Subcutaneous adipose tissue (tissue), 4 donors: ENCODE measurements around the gene REPS2. TPM values are rescaled to one million over a fixed set of nuclear protein-coding genes. Genes with fewer than 3 reads are reported as not detected.

Experiments
- CTCF ChIP-seq: fragments of 450-650 bp; IDR thresholded peaks from one replicate; pipeline ENCODE4 v1.5.1; 2016; ENCODE audit warnings: low read depth, mild to moderate bottlenecking, control low read depth, antibody characterized with exemption, moderate library complexity
- total RNA-seq, 4 donors: library from RNA; depleted of rRNA; stranded (reverse); fragments of >200 nt; gene quantifications; one replicate each; pipeline ENCODE4 v1.1.0, GENCODE V29; 2016

The REPS2 gene
- total RNA-seq, 4 donors from 2014 or later, result 3.3 to 10.3 (median 5.3) TPM

DNA sequence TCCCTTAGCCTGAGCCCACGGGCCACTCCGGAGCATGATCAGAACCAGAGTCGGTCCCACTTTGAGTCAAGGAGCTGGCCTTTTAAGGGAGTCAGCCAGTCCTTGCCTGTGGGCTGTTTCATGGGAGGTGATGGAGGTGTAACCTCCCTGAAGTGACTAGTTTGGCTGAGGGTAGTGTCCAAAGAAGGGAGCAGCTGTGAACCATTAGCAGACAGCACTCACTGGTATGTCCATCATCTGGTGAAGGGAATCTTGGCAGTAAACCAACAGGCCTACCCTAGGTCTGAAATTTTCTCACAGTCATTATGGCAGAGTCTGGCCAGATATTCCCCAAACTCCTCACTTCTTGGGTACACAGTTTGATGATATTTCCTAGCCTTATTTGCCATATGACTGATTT, 12.3 kb upstream of the REPS2 start:
- no peak for TF ChIP-seq CTCF

DNA sequence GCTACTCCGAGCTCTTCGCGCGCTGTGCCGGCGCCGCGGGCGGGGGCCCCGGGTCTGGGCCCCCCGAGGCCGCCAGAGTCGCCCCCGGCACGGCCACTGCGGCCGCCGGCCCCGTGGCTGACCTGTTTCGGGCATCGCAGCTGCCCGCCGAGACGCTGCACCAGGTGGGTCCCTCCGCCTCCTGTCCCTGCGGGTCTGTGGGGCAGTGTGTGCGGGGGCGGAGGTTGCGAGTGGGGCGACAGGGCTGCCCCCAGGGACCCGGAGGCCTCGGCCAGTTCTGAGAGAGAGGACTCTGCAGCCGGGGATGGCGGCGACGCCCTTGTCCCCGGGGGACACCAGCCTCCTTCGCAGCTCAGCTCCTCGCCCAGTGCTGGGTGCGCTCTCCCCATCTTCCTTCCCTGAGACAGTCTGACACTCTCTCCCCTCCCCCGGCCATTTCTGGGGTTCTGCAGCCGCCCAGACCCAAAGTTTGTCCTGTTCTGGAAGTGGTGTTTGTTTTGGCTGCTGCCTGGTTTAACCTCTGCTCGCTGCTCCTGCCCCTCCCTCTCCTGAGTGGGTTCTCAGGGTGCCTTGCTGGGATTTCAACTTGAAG, 609 bp downstream of the REPS2 start:
- TF ChIP-seq CTCF, result no peak

DNA sequence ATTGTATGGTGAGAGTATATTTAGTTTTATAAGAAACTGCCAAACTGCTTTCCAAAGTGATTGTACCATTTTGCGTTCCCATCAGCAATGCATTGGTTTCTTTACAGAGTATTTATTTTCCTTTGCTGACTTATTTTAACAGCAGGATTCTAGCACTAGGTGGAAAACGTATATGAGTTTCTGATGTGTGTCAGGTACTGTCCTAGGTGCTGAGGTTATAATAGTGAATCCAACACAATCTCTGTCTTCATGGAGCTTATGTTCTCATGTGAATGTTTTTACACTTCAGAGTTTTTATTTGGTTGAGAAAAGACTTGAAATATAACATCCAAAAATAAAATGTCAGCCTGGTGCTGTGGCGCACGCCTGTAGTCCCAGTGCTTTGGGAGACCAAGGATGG, 4.0 kb downstream of the REPS2 start:
- no peak for TF ChIP-seq CTCF

- TF ChIP-seq CTCF, result no peak
These were observed 7.3 kb downstream of the REPS2 start for GRCh38 chrX:16953606-16954211.

DNA sequence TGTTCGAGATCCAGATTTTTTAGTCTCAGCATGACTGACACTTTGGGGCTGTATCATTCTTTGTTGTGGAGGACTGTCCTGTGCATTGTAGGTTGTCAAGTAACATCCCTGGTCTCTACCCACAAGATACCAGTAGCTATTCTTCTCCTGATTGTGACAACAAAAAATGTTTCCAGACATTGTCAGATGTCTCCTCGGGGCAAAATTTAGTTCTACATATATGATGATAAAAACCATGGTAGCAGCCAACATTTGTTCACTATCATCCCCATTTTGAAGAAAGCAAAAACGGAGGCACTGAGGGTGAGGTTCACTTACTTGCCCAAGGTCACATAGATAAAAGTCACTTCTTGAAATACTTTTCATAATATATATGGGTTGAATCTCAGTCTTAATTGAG, 11.3 kb downstream of the REPS2 start:
- TF ChIP-seq CTCF, result no peak

DNA sequence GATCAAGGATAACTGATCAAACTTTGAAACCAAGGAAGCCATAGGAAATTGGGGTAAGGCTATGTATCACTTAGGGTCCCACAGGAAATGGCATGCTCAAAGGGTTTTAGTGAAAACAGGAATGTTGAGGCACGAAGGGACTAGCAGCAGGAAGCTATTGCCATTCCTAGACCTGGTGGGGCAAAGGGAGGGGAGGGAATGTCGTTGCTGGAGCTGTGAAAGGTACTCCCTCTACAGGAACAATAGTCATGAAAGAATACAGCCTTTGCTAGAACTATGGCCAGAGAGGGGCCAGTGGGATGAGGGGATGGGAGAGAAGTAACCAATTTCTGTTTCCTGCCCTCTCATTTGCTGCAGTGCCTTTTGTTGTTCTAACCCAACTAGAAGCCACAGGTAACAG, 11.9 kb downstream of the REPS2 start:
- TF ChIP-seq CTCF, result no peak

GRCh38 chrX:16963216-16963615, 16.8 kb downstream of the REPS2 start:
- no peak for TF ChIP-seq CTCF
